GM18498 (cell line): ENCODE results near the gene ABL2.
"Not testable (repeated sequence)": the region's sequence is repeated elsewhere in the genome, so short reads cannot be mapped to it uniquely, and the experiment has no call there.

Experiments
- ATAC-seq: cut with Tn5 transposase; IDR thresholded peaks from one replicate; pipeline ENCODE4 v1.9.1; 2021; ENCODE audit warnings: mild to moderate bottlenecking, moderate library complexity; ENCODE audit not compliant: unreplicated experiment

Gene ABL2

GRCh38 chr1:179217943-179218507, 11.5 kb downstream of the ABL2 start:
- ATAC-seq = no peak

GRCh38 chr1:179213317-179213716, 16.2 kb downstream of the ABL2 start:
- not testable (repeated sequence) for ATAC-seq

GRCh38 chr1:179208681-179209477, 20.6 kb downstream of the ABL2 start:
- ATAC-seq = no peak

GRCh38 chr1:179206812-179207211, 22.7 kb downstream of the ABL2 start:
- no peak for ATAC-seq

GRCh38 chr1:179205284-179205683, 24.2 kb downstream of the ABL2 start:
- no peak for ATAC-seq

- ATAC-seq = no peak
Observed at GRCh38 chr1:179202161-179202560, 27.3 kb downstream of the ABL2 start.

- no peak for ATAC-seq
Observed at GRCh38 chr1:179200586-179200985, 28.9 kb downstream of the ABL2 start.

- ATAC-seq = no peak
Observed at GRCh38 chr1:179197690-179198297, 31.7 kb downstream of the ABL2 start.

- ATAC-seq = not testable (repeated sequence)
Observed at GRCh38 chr1:179195857-179196256, 33.6 kb downstream of the ABL2 start.

- no peak for ATAC-seq
Observed at GRCh38 chr1:179195376-179195775, 34.1 kb downstream of the ABL2 start.

GRCh38 chr1:179194068-179194537, 35.4 kb downstream of the ABL2 start:
- ATAC-seq = no peak

GRCh38 chr1:179190861-179191260, 38.6 kb downstream of the ABL2 start:
- ATAC-seq = no peak

- ATAC-seq = no peak
Observed at GRCh38 chr1:179187735-179188471, 41.6 kb downstream of the ABL2 start.

GRCh38 chr1:179187043-179187442, 42.4 kb downstream of the ABL2 start:
- no peak for ATAC-seq

- no peak for ATAC-seq
Observed at GRCh38 chr1:179184403-179184802, 45.1 kb downstream of the ABL2 start.

- no peak for ATAC-seq
Observed at GRCh38 chr1:179183857-179184256, 45.6 kb downstream of the ABL2 start.

GRCh38 chr1:179178950-179179349, 50.5 kb downstream of the ABL2 start:
- no peak for ATAC-seq

- no peak for ATAC-seq
Observed at GRCh38 chr1:179178183-179178582, 51.3 kb downstream of the ABL2 start.

GRCh38 chr1:179177615-179178014, 51.9 kb downstream of the ABL2 start:
- ATAC-seq = no peak

- no peak for ATAC-seq
Observed at GRCh38 chr1:179177182-179177581, 52.3 kb downstream of the ABL2 start.
